Mononuclear cell (primary cell): ENCODE results near the gene SCUBE1. TPM values are rescaled to one million over a fixed set of nuclear protein-coding genes. Genes with fewer than 3 reads are reported as not detected.

Source experiments
- H3K27me3 ChIP-seq: 2 replicates; pipeline ENCODE4 v1.6.0; 2011; ENCODE audit warnings: low read length, control low read depth; ENCODE audit not compliant: insufficient read depth
- H3K4me1 ChIP-seq: 2 replicates; pipeline ENCODE4 v1.5.1; 2011; ENCODE audit warnings: mild to moderate bottlenecking, low read length, control low read depth; ENCODE audit not compliant: insufficient read depth
- H3K4me3 ChIP-seq: 2 replicates; pipeline ENCODE4 v1.5.1; 2011; ENCODE audit warnings: mild to moderate bottlenecking, low read length, moderate library complexity
- H3K9me3 ChIP-seq: 2 replicates; pipeline ENCODE4 v1.5.1; 2011; ENCODE audit warnings: low read depth, mild to moderate bottlenecking, control low read depth, low read length
- total RNA-seq: library from RNA; depleted of rRNA; stranded (reverse); fragments of >200 nt; gene quantifications from one replicate; pipeline ENCODE4 v1.2.3, GENCODE V29; 2012

Gene SCUBE1
- total RNA-seq, 1 donor, result 0.94 TPM

GRCh38 chr22:43304831-43305590 is 38.2 kb downstream of the SCUBE1 start:
- H3K4me1 ChIP-seq, result no peaks in the 10 kb centered on the region
- H3K27me3 ChIP-seq, result no peaks in the 10 kb centered on the region
- H3K9me3 ChIP-seq, result no peaks in the 10 kb centered on the region
- H3K4me3 ChIP-seq, result no peak overlapping the region

DNA sequence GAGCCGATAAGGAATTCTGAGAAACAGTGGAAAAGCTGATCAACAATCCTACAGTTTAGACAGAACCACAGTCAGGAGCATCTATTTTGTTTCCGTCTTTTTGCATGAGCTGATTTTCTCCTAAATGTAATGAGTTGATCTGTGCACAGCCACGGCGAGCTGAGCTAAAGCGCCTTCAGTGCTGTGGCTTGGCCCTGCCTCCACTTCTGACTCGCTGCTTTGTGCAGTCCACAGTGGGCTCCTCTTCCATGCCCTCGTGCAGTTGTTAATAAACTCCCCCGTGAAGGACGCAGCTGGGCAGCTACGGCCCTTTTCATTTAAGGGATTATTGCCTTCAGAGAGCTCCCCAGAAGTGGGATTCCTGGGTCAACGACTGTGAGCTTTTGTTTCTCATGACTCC is 39.4 kb downstream of the SCUBE1 start:
- Histone ChIP-seq H3K4me1 (no peaks in the 10 kb centered on the region), H3K27me3 (no peaks in the 10 kb centered on the region), H3K9me3 (no peaks in the 10 kb centered on the region), H3K4me3 (no peak overlapping the region)

GRCh38 chr22:43303166-43303565 is 40.0 kb downstream of the SCUBE1 start:
- Histone ChIP-seq H3K4me3 (no peak overlapping the region), H3K9me3 (no peaks in the 10 kb centered on the region), H3K27me3 (no peaks in the 10 kb centered on the region), H3K4me1 (no peaks in the 10 kb centered on the region)

GRCh38 chr22:43302531-43303041 is 40.6 kb downstream of the SCUBE1 start:
- H3K27me3 ChIP-seq, result no peaks in the 10 kb centered on the region
- no peak overlapping the region for H3K4me3 ChIP-seq
- H3K9me3 ChIP-seq, result no peaks in the 10 kb centered on the region
- no peaks in the 10 kb centered on the region for H3K4me1 ChIP-seq

- Histone ChIP-seq H3K27me3 (no peaks in the 10 kb centered on the region), H3K9me3 (no peaks in the 10 kb centered on the region), H3K4me1 (no peaks in the 10 kb centered on the region), H3K4me3 (no peak overlapping the region)
These were observed 41.3 kb downstream of the SCUBE1 start for GRCh38 chr22:43301866-43302265.

- no peaks in the 10 kb centered on the region for H3K27me3 ChIP-seq
- no peak overlapping the region for H3K4me3 ChIP-seq
- no peaks in the 10 kb centered on the region for H3K4me1 ChIP-seq
- no peaks in the 10 kb centered on the region for H3K9me3 ChIP-seq
These were observed 42.1 kb downstream of the SCUBE1 start for GRCh38 chr22:43300891-43301676.

DNA sequence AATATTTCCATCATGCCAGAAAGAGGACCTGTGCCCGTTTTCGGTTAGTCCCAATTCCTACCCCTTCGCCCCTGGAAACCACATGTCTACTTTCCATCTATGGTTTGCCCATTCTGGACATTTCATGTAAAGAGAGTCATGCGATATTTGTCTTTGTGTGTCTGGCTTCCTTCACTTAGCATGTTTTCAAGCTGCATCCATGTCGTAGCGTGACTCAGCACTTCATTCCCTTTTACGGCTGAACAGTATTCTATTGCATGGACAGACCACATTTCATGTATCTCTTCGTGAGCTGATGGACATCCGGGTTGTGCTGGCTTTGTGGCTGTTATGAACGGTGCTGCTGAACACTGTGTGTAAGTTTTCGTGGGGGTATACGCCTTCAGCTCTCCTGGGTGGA is 43.4 kb downstream of the SCUBE1 start:
- H3K4me1 ChIP-seq, result no peaks in the 10 kb centered on the region
- H3K27me3 ChIP-seq, result no peaks in the 10 kb centered on the region
- H3K9me3 ChIP-seq, result no peaks in the 10 kb centered on the region
- no peak overlapping the region for H3K4me3 ChIP-seq

GRCh38 chr22:43298062-43298801 is 44.9 kb downstream of the SCUBE1 start:
- H3K27me3 ChIP-seq, result no peaks in the 10 kb centered on the region
- H3K4me3 ChIP-seq, result no peak overlapping the region
- H3K4me1 ChIP-seq, result no peaks in the 10 kb centered on the region
- no peaks in the 10 kb centered on the region for H3K9me3 ChIP-seq

GRCh38 chr22:43297270-43298061 is 45.7 kb downstream of the SCUBE1 start:
- Histone ChIP-seq H3K27me3 (no peaks in the 10 kb centered on the region), H3K4me1 (no peaks in the 10 kb centered on the region), H3K4me3 (no peak overlapping the region), H3K9me3 (no peaks in the 10 kb centered on the region)

GRCh38 chr22:43296276-43296902 is 46.8 kb downstream of the SCUBE1 start:
- Histone ChIP-seq H3K27me3 (no peaks in the 10 kb centered on the region), H3K4me3 (no peak overlapping the region), H3K4me1 (no peaks in the 10 kb centered on the region), H3K9me3 (no peaks in the 10 kb centered on the region)

GRCh38 chr22:43295660-43296059 is 47.5 kb downstream of the SCUBE1 start:
- H3K4me1 ChIP-seq, result no peaks in the 10 kb centered on the region
- H3K27me3 ChIP-seq, result no peaks in the 10 kb centered on the region
- H3K4me3 ChIP-seq, result no peak overlapping the region
- H3K9me3 ChIP-seq, result no peaks in the 10 kb centered on the region

DNA sequence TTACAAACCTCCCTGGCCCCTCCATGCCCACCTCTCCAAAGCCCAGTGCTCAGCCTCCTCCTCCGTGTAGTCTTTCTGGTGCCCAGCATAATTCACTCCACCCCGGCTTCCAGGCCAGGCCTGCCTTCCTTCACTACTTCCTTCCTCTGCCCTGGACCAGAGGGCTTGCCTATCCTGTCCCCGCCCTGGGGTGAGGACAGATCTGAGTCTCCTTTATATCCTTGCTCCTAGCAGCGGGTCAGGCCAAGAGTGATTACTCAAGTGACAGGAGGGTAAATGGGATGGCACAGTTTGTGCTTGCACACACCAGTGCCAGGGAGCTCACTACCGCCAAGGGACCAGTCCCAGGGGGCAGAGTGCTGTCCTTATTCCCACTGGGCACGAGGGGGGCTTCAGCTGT is 48.0 kb downstream of the SCUBE1 start:
- H3K27me3 ChIP-seq, result no peaks in the 10 kb centered on the region
- H3K4me1 ChIP-seq, result no peaks in the 10 kb centered on the region
- H3K4me3 ChIP-seq, result no peak overlapping the region
- H3K9me3 ChIP-seq, result no peaks in the 10 kb centered on the region

DNA sequence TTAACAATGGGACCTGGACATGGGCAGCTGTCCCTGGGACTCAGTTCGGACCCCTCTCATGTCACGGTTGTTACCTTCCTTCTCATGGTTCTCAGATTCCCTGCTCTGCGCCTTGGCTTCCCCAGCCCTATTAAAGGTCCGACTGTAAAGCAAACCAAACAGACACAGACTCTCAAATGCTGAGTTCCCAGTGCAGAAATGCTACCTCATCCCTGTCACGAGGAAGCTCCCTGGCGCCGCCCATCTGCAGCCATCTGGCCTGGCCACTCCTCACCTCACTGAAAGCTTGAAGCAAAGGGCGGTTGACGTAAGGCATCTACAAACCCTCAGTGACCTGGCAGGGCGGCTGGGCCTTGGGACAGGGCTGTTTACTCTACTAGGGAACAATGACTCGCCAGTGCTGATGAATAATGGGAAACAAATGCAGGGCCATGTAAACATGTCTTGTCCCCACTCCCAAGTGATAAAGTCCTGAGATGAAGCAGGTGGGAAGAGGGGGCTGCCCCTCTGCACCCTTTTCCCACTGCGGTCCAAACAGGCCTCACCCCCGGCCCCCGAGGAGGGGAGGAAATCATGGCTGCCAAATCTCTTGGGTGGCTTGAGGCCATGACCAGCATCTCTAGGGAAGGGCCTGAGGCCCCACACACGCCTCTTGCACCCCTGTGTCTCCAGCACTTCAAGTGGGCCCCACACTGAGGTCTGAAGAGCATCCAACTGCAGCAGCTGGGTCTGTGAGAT is 49.3 kb downstream of the SCUBE1 start:
- no peaks in the 10 kb centered on the region for H3K9me3 ChIP-seq
- no peak overlapping the region for H3K4me3 ChIP-seq
- peaks cover 8% of the 10 kb centered on the region for H3K4me1 ChIP-seq
- H3K27me3 ChIP-seq, result no peaks in the 10 kb centered on the region
